Measurements from ENCODE around the gene FEM1C. TPM values are rescaled to one million over a fixed set of nuclear protein-coding genes. Genes with fewer than 3 reads are reported as not detected.

Gene FEM1C
- total and polyA plus RNA-seq, 10 donors = 3.1 to 22.7 (median 16.9) TPM

- TF ChIP-seq POLR2AphosphoS5 (IDR thresholded peaks at IDR 0.05) = no peak
- no peak for TF ChIP-seq POLR2A (IDR thresholded peaks at IDR 0.05)
- TF ChIP-seq CTCF (IDR thresholded peaks at IDR 0.05 in 8 of 11, conservative IDR thresholded peaks at IDR 0.05 in 3 of 11) = no peak
- Histone ChIP-seq H3K4me3 (no peak overlapping the region), H3K36me3 (no peaks in the 10 kb centered on the region), H3K9me3 (no peaks in the 10 kb centered on the region), H3K27me3 (replicated peaks in 1 of 7) (no peaks in the 10 kb centered on the region), H3K4me1 (no peaks in the 10 kb centered on the region), H3K27ac (no peak overlapping the region)
- intact Hi-C loops (cut with DNase I; ENCODE audit: low total_unique reads) = no loop called here
- DNase-seq = no peak
- 73 to 92% (median 84%) methylated on average over 2 of the region's 2 CpGs for WGBS, 5 donors
These were observed 35.0 kb downstream of the FEM1C start for GRCh38 chr5:115509547-115509946.

- intact Hi-C loops (cut with DNase I; ENCODE audit: low total_unique reads) = no loop called here
- TF ChIP-seq CTCF (IDR thresholded peaks at IDR 0.05 in 8 of 11, conservative IDR thresholded peaks at IDR 0.05 in 3 of 11) (no peak), POLR2A (IDR thresholded peaks at IDR 0.05) (no peak), POLR2AphosphoS5 (IDR thresholded peaks at IDR 0.05) (no peak)
- no peak for DNase-seq
- Histone ChIP-seq H3K4me1 (no peaks in the 10 kb centered on the region), H3K27ac (no peak overlapping the region), H3K9me3 (no peaks in the 10 kb centered on the region), H3K36me3 (no peaks in the 10 kb centered on the region), H3K4me3 (no peak overlapping the region), H3K27me3 (replicated peaks in 1 of 7) (no peaks in the 10 kb centered on the region)
- WGBS, 5 donors = 74 to 90% (median 86%) methylated on average over 2 of the region's 2 CpGs
These were observed 36.9 kb downstream of the FEM1C start for GRCh38 chr5:115507681-115508080.

GRCh38 chr5:115503420-115503819, 41.2 kb downstream of the FEM1C start:
- Histone ChIP-seq H3K27me3 (replicated peaks in 1 of 7) (no peaks in the 10 kb centered on the region), H3K27ac (no peak overlapping the region), H3K9me3 (peaks cover 0 to 5% (median 0%) of the 10 kb centered on the region in 8 donors), H3K4me1 (no peaks in the 10 kb centered on the region), H3K36me3 (no peaks in the 10 kb centered on the region), H3K4me3 (no peak overlapping the region)
- no peak for TF ChIP-seq CTCF (IDR thresholded peaks at IDR 0.05 in 8 of 11, conservative IDR thresholded peaks at IDR 0.05 in 3 of 11)
- no peak for TF ChIP-seq POLR2A (IDR thresholded peaks at IDR 0.05)
- no peak for DNase-seq
- intact Hi-C loops (cut with DNase I; ENCODE audit: low total_unique reads) = no loop called here
- WGBS, 5 donors = 86 to 94% (median 91%) methylated on average over 1 of the region's 1 CpG

GRCh38 chr5:115501464-115502210, 42.9 kb downstream of the FEM1C start:
- DNase-seq = no peak
- TF ChIP-seq POLR2A (IDR thresholded peaks at IDR 0.05) (no peak), POLR2AphosphoS5 (IDR thresholded peaks at IDR 0.05) (no peak), CTCF (IDR thresholded peaks at IDR 0.05 in 8 of 11, conservative IDR thresholded peaks at IDR 0.05 in 3 of 11) (no peak)
- Histone ChIP-seq H3K27me3 (replicated peaks in 1 of 7) (no peaks in the 10 kb centered on the region), H3K27ac (no peak overlapping the region), H3K4me3 (no peak overlapping the region), H3K4me1 (no peaks in the 10 kb centered on the region), H3K36me3 (no peaks in the 10 kb centered on the region), H3K9me3 (peaks cover 0 to 5% (median 0%) of the 10 kb centered on the region in 8 donors)
- WGBS, 5 donors = 37 to 43% (median 39%) methylated on average over 3 of the region's 3 CpGs
- intact Hi-C loops (cut with DNase I; ENCODE audit: low total_unique reads) = no loop called here

All from spleen (tissue), 11 donors.